GM21381 (cell line): ENCODE measurements around the gene KRTAP10-2.

Experiments
- ATAC-seq: cut with Tn5 transposase; IDR thresholded peaks from one replicate; pipeline ENCODE4 v1.9.1; 2021; ENCODE audit warnings: mild to moderate bottlenecking, moderate library complexity; ENCODE audit not compliant: unreplicated experiment

Gene KRTAP10-2

GRCh38 chr21:44540741-44541288, 10.5 kb downstream of the KRTAP10-2 start:
- no peak for ATAC-seq

- ATAC-seq, result no peak
These were observed 11.2 kb downstream of the KRTAP10-2 start, which contains the start of gene KRTAP10-1 for GRCh38 chr21:44539991-44540666. Gene KRTAP10-1 (minus strand): TSS chr21:44540195. CDS start chr21:44540150, 45 bp downstream.

GRCh38 chr21:44539046-44539445, 12.3 kb downstream of the KRTAP10-2 start:
- ATAC-seq, result no peak

GRCh38 chr21:44537930-44538911, 13.1 kb downstream of the KRTAP10-2 start:
- ATAC-seq, result no peak

- ATAC-seq, result no peak
These were observed 15.3 kb downstream of the KRTAP10-2 start for GRCh38 chr21:44535963-44536362.

GRCh38 chr21:44534688-44535087, 16.6 kb downstream of the KRTAP10-2 start:
- no peak for ATAC-seq

GRCh38 chr21:44533891-44534627, 17.2 kb downstream of the KRTAP10-2 start:
- ATAC-seq, result no peak

- ATAC-seq, result no peak
These were observed 18.0 kb downstream of the KRTAP10-2 start for GRCh38 chr21:44533121-44533890.

- no peak for ATAC-seq
These were observed 18.6 kb downstream of the KRTAP10-2 start for GRCh38 chr21:44532712-44533111.

GRCh38 chr21:44531606-44532564, 19.4 kb downstream of the KRTAP10-2 start:
- ATAC-seq, result no peak

- ATAC-seq, result no peak
These were observed 20.3 kb downstream of the KRTAP10-2 start for GRCh38 chr21:44530903-44531605.

GRCh38 chr21:44530221-44530902, 20.9 kb downstream of the KRTAP10-2 start:
- ATAC-seq, result no peak

- no peak for ATAC-seq
These were observed 21.7 kb downstream of the KRTAP10-2 start for GRCh38 chr21:44529503-44530125.

- ATAC-seq, result no peak
These were observed 22.3 kb downstream of the KRTAP10-2 start for GRCh38 chr21:44529011-44529421.

GRCh38 chr21:44528634-44528995, 22.7 kb downstream of the KRTAP10-2 start:
- no peak for ATAC-seq

GRCh38 chr21:44527983-44528633, 23.2 kb downstream of the KRTAP10-2 start:
- no peak for ATAC-seq
